HG03457 (cell line): ENCODE data around the gene DGLUCY.
"Not testable (repeated sequence)": the region's sequence is repeated elsewhere in the genome, so short reads cannot be mapped to it uniquely, and the experiment has no call there.

ENCODE experiments used
- ATAC-seq: cut with Tn5 transposase; IDR thresholded peaks from one replicate; pipeline ENCODE4 v1.9.1; 2021; ENCODE audit warnings: moderate number of reproducible peaks; ENCODE audit not compliant: unreplicated experiment

The DGLUCY gene

DNA sequence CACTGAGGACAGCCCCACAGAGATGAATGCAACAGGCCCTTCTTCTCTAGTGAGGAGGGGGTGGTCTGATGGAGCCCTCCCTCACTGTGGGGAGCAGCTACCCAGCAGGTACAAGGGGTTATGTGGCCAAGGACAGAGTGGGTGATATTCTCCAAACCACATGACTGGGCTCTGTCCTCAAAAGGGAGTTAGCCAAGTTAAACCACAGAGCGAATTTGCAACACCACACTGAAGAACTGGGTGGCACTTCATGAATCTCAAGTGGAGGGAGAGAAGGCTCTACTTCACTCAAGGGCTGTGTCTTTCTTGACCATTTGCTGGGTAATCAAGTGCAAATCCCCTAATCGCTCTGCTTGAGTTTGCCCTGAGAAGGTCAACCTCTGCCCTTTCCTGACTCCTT, 118.2 kb downstream of the DGLUCY start:
- no peak for ATAC-seq

DNA sequence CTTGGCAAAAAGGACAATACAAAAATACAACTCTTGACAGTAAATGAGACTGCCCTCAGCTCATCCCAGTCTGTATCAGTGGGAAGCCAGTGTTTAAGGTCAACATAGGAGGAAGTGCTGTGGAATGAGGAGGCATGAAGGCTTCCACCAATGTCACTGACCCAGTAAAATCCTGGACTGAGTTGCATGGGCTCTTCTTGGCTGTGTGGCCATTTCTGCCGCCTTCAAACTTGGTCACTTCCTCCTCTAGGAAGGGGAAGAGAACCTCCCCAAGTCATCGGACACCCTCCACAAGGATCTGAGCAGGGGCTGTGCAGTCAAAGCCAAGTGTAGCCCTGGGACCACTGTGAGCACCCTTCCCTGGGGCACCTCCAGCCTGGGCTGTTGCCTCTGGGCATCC, 118.7 kb downstream of the DGLUCY start:
- no peak for ATAC-seq

DNA sequence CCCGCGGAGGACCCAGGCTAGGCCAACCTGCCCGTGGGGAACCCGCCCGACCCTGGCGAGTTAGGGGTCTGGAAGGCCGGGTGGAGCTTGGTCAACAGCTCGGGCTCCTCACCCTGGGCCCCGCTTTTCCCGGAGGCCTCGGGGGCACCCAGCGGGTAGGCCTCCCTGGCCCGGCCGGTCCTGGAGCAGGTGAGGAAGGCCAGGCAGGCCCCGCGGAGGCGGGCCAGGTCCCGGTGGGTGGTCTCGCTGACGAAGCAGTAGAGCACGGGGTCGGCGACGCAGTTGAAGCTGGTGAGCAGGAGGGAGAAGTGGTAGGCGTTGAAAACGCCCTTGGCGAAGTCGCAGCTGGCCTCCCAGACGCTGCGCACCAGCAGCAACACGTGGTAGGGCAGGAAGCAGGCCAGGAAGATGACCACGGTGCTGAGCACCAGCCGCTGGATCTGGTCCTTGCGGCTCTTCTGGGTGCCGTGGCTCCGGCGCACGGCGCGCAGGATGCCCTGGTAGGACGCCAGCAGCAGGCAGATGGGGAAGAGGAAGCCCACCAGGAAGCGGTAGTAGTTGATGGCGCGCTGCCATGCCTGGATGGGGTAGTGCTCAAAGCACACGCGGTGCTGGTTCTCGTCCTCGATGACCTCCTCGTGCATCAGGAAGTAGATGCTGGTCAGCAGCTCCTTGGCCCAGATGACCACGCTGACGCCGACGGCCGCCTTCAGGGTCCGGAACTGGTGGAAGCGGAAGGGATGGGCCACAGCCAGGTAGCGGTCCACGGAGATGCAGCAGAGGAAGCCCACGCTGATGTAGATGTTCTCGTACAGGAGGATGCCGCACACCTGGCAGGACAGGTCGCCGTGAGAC, 120.3 kb downstream of the DGLUCY start:
- no peak for ATAC-seq

DNA sequence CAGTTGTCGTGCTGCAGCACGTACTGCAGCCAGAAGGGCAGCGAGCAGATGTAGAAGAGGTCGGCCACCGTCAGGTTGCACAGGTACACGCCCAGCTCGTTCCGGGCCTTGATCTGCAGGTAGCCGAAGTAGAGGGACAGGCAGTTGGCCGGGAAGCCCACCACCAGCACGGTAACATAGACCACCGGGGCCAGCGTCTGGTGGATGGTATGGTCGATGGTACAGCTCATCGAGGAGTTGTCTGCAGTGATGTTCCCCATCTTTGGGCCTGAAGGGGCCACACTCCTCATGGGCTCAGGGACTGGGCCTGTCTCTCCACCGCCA, 120.9 kb downstream of the DGLUCY start:
- ATAC-seq, result no peak

DNA sequence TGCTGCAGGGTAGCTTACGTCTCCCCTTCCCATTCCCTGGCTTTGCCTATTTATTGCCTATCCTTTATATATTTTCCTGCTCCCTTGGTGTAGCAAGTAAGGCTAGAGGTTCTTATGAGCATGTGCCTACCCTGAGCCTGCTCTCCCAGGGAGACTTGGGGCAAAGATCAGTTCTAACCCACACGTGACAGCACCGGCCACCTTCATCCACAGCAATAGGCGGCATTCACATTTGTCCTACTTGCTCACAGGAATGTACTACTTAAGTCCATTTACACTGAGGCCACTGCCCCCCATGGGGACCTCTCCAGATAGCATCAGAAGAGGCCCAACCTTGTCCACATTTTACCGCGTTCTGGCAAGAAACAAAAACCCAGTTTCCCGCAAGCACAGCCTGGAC, 122.0 kb downstream of the DGLUCY start:
- no peak for ATAC-seq

DNA sequence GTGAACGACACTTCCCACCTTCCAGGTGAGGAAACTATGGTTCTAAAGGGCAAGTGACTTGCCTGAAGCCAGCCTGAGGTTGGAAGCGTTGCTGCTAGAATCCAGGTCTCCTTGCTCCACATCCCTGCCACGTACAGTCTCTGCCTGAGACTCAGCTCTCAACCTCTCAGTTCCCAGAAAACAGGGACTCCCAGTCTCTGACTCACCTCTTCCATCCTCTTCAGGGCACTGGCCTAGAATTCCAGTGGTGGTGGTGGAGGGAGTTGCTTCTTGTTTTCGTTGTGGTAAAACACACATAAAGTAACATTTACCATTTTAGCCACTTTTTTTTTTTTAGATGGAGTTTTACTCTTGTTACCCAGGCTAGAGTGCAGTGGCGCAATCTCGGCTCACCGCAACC, 123.3 kb downstream of the DGLUCY start:
- ATAC-seq, result no peak

DNA sequence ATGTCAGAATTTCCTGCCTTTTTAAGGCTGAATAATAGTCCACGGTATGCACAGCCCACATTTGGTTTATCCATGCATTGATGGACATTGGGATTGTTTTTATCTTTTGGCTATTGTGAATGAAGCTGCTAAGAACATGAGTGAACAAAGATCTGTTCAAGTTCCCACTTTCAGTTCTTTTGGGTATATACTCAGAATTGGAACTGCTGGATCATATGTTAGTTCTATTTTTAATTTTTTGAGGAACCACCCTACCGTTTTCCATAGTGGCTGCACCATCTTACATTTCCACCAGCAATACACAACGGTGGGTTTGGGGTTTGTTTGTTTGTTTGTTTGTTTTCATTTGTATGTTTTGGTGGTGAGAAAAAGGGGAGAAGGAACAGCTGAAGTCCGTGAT, 124.2 kb downstream of the DGLUCY start:
- no peak for ATAC-seq

DNA sequence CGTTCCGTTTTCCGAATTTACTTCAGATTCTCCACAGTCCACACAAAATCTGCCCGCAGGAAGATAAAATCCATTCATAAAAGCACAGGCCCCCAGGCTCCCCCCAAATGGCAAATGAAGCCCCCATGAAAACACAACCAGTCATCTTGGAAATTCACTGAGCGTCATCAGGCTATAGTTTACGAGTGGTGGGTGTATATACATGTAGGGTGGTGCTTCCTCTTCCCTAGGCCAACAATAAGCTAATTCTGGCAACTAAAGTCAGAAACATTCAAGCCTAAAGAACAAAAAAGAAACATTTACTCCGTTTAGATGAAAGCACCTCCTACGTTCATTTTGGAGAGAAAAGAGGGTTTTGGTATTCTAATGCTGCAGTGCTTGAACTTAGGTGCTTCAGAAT, 124.8 kb downstream of the DGLUCY start:
- ATAC-seq, result no peak

DNA sequence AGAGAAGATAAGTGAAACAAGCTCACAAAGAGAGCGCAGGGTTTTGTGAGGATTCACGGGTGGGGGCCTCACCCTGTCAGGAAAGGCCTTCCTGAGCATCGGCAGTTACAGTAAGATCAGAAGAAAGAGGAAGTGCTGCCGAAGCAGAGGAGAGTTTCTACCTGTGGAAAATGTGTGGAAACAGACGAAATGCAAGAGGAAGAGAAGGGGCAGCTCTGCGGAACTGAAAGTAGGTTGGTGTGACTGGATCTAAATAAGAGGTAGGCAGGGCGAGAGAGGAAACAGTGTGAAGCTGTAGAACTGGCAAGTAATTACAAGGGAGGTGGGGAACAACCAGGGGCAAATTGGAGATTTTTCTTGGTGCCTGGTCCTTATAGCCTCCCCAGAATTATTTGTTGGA, 128.0 kb downstream of the DGLUCY start:
- peak; percentile 50 for ATAC-seq

DNA sequence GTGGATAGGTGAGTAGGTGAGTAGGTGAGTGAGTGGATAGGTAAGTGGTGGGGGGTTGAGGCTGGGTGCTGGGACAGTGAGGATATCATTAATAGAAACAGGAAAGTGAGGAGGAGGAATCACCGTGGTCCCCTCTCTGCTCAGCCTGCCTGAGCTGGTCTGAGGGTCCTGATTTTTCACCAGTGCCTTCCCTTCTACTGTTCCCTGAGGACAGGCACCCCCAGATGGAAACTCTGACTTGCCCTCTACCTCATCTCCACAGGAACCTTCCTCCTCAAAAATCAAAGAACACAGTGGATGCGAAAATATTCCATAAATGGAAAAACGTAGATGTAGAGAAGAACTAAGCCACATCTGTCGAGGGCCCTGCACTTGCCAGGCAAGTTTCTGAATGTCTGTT, 128.8 kb downstream of the DGLUCY start:
- no peak for ATAC-seq

DNA sequence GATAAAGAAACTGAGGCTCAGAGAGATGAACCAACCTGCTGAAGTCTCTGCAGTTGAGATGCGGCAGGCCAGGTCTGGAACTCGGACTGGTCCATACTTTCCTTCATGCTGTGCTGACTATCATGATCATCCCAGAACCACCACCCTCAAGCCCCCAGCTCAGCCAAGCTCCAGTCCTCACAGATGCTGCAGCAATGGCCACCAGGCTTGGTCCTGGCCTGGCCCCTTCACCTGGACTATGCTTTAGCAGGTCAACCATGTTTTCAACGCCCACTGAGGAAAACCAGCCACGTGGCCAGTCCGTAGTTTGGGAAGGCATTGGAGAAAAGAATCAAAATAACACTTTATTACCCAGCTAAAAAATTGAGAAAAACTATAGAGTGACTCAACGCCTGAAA, 129.2 kb downstream of the DGLUCY start:
- no peak for ATAC-seq

DNA sequence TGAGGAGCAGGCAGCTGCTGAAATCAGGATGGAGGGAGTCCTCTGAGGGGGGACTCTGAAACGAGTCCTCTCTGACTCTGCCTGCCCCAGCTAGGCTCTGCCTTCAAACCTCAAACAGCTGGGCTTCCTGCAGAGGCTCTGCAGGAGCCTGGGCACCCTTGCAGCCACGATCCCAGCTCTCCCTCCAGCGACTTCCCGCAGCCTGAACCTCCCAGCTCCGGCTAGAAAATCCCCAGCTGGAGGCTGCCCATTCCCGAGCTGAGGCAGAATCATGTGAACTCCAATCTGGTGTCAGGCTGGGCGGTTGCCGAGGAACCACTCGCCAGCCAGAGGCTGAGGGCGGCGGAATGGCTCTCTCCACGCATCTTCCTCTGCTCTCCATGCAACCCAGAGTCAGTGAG, 130.6 kb downstream of the DGLUCY start, which contains the start of gene GPR68:
TSS of gene GPR68 (minus strand) at position 204 of the 401 bp plus-strand sequence. CDS start 9,654 bp downstream, outside the sequence.
- ATAC-seq, result no peak

DNA sequence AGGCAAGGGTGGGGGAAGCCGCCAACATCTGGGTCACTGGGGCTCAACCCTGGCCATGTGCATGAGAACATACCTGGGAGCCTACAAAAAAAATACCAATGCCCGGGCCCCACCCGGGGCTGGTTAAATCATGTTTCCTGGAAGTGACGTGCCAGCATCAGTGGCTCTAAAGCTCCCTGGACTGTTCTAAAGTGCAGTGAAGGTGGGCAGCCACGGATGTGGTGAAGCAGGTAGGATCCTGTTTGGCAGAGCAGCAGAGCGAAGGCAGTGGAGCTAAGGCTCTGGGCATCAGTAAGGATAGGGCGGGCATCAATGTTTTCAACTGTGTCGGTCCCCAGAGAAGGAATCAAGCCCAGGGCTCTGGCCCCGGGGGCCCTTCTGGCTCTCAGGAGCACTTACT, 131.2 kb downstream of the DGLUCY start:
- no peak for ATAC-seq

DNA sequence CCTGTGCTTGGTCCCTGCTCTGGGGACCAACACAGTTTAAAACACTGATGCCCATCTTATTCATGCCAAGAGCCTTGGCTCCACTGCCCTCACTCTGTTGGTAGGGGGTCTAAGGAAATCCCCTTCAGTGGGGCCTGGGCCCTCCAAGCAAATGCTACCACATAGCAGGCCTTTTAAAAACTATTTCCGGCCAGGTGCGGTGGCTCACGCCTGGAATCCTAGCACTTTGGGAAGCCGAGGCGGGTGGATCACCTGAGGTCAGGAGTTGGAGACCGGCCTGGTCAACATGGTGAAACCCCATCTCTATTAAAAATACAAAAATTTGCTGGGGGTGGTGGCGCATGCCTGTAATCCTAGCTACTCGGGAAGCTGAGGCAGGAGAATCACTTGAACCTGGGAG, 131.7 kb downstream of the DGLUCY start:
- not testable (repeated sequence) for ATAC-seq

DNA sequence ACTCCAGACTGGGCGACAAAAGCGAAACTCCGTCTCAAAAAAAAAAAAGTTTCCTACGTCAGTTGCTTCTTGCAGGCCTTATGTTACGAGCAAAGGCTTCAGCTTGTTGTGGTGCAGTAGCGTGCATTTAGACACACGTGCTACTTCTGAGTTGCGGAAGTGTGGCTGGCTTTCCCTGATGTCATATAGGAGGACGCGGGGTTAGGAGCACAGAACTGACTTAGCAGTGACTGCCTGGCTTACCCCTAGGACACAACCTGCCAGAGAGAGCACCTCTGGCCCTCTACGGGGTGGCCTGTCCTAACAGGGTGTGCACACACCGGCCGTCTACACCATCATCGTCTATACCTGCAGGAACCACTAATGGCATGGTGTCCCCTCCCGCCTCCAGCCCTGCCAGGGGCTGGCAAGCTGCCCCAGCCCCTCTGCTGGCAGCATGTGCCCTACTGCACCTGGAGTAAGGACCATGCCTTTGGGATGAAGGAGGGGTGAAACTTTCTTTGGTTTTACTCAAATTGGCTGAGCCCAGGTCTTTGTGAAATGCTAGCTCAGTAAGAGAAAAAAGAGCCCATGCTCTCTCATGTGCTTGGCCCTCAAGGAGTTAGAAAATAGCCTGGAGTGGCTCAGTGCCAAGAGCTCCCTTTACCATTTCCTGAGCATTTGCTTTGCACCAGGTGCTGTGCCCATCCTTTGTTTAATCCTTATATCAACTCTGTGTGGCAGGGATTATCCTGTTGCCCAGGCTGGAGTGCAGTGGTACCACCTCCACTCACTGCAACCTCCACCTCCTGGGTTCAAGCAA, 132.4 kb downstream of the DGLUCY start:
- ATAC-seq, result no peak

DNA sequence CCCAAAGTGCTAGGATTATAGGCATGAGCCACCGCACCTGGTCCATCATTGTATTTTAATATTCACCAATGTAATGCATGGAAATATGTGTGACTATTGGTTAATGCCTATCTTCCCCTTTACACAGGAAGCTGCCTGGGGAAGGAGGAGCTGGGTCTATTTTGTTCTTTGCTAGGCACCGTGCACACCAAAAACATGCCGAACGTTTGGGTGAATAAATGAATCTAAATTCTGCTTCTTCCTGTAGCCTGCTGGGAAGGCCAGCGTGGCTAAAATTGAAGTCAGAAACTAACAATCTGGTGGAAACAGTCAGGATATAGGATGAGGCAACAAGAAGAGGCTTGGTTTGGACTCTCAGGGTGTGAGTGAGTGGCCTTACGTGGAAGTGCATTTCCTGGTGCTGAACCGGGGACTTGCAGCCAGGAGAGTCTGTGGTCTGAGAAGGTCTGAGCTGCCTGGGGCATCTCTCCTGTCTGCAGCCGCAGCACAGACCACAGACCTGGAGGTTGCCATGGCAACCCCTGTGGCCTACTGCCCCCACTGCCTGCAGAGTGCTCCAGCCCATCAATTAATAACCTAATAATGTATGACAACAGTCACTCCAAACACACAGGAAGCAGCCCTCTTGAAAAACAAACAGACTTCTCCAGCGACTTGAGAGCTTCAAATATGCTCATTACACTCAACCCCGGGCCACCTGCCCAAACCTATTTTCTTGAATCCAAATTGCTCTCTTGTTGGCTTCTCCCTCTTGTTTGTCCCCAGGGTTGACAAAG, 136.2 kb downstream of the DGLUCY start:
- ATAC-seq, result peak; percentile 83

DNA sequence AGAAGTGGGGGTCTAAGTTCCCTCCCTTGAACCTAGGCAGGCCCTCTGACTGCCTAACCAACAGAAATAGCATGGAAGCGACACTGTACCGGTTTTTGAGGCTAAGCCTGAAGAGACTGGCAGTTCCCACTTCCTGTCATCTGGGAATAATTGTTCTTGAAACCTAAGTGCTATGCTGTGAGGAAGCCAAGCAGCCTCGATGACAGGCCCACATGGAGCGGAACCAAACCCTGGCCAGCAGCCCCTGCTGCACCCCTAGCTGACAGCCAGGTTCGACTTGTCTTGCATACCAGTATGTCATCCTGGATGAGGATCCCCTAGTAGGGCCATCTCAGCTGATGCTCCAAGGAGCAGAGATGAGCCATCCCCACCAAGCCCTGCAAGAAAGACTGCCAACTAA, 137.0 kb downstream of the DGLUCY start:
- no peak for ATAC-seq

DNA sequence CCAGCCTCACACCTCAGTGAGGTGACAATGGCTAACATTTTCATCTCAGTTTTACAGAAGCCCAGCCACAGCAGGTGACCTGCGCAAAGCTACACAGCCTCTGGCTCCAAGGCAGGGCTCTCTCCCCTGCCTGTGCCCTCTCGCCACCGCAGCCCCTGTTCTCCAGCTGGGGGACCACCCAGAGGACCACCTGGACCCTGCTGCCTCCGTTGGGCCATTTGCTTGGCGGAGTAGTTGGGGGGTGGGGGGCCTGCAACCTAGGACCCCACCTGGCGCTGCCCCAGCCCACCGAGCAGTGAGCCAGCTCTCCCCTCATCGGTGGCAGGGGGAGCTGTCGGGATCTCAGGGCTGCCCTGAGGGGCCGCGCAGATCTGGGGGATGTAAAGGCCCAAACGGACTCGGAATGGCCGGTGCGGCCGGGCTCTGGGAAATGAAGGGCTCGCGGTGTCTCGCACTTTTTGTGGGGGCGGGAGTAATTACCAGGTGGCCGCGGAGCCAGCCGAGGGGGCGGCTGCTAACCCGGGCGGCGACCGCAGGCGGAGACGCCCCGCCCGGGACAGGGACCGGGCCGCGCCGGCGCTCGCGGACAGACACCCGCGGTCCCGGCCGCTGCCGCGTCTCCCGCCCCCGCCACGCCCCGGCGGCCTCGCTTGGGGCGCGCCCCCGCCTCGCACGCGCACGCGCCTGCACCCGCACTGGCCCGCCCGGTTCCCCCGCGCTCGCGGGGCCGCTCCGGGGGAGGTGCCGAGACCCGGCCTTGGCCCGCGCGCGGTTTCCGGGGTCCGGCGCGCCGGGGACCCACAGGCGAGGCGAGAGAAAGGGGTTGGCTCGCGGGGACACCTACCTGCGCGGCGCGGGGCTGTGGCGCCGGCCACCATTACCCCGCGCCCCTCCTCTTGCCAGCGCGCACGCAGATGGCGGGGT, 139.3 kb downstream of the DGLUCY start:
- ATAC-seq, result no peak

DNA sequence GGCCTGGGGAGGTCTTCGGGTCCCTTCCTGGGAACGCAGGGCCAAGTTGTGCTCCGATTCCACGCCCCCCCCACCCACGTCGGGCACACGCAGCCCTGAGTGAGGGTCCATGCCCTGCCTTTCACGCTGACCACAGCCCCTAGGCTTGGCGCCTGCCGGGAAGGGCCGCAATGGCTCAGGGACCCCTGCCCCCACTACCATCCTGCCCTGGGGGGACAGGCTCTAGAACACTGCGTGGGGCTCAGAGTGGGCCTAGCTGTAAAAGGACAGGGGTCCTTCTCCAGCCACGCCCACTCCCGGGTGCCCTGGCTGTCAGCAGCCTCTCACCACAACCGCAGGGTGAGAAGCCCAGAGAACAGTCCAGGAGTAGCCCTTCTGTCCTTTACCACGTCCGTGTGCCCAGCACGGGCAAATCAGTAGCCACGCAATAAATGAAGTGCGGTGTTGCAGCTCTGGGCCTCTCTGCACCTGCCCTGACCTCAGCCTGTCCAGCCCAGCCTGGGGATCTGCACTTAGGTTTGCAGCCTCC, 140.0 kb downstream of the DGLUCY start:
- ATAC-seq, result no peak

DNA sequence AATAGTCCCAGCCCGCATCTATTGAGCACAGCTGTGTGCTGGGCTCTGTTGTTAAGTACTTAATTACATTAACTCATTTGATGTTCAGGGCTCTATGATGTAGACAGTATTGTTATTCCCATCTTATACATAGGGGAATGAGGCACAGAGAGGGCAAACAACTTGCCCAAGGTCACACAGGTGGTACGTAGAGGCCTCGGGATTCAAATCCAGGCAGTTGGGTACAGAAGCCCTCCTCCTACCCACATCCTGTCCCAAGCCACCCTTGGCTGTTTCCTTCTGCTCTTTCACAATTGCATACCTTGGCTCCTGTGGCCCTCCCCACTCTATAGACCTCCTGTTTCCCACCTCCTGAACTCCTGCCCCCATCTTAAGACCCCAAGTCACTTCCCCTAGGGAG, 140.6 kb downstream of the DGLUCY start:
- ATAC-seq, result no peak
